GM19438 (cell line): ENCODE measurements around the gene GAL3ST1.
"Not testable (repeated sequence)": the region's sequence is repeated elsewhere in the genome, so short reads cannot be mapped to it uniquely, and the experiment has no call there.

Experiments used
- ATAC-seq: cut with Tn5 transposase; IDR thresholded peaks from one replicate; pipeline ENCODE4 v1.9.1; 2021; ENCODE audit warnings: low read depth; ENCODE audit not compliant: unreplicated experiment

GAL3ST1 gene

DNA sequence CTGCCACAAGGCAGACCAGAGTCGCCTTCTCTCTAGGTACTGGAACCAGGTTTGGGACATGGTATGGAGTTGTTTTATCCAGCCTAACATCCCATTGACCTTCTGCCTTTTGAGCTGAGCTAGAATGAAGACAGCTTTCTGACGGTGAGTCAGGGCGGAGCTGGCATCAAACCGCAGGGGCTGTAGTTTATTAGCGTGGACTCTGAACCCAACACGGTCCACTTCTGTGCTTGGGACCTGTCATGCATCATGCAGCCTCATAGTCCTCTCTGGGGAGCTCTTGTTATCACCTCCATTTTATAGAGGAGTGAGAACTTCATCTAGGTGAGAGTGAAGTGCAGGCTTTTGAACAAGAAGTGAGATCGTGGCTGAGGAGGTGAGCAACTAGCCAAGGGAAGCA, 8.3 kb downstream of the GAL3ST1 start:
- no peak for ATAC-seq

DNA sequence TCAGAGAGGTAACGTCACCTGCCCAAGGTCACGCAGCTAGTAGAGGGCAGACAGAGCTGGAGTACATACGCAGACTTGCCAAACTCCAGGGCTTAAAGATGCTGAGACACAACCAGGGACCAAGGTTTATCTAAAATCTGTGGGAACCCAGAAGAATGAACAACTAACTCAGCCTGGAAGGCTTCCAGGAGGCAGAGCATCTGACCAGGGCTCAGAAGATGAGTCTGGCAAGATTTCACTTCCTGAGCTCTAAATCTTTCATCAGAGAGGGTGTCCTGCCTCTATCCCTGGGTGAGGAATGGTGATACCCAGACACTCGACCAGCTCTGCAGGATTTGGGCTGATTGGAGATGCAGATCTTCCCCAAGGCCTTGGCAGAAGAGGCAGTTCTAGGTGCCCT, 9.1 kb downstream of the GAL3ST1 start:
- ATAC-seq, result no peak

DNA sequence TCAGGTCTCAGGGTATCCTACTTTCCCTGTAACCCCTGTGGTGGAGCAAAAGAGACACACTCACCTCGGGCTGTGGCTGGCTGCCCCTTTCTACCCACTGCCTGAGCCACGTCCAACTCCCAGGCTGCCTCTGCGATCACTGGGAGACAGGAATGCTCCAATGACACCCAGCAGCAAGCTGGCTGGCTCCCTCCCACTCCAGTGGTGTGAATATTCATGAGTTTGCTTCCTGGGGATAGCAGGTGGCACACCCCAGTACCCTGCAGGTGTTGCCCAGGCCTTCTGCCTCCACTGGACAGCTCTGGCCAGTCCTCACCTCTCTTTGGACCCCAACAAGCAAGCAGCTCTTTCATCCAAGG, 9.7 kb downstream of the GAL3ST1 start:
- no peak for ATAC-seq

DNA sequence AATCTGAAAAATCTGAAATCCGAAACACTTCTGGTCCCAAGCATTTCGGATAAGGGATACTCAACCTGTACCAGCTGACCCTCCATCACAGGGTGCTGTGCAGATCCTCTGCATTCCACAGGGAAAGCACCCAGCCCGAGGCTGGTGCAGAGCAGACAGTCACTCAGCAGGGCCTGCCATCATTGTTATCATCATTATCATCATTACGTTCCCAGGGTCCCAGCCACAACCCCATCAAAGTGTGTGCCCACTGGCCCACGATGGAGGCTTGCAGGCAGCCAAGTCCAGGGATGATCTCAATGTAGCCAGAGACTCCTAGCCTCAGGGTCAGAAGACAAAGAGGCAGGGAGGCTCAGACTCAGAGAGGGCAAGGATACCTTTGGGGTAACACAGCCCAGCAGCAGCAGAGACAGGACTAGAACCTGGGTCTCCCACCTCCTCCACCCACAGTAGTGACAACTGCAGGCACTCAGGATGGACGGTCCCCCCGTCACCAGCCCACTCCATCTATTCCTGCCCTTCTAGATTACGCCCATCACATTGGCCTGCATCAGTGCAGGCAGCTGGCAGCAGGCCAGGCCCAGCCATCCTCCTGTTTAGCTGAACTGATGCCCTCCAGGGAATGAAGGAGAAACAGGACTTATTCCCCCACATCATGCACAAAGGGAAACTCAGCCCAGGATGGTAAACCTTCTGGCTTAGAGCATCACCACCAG, 10.3 kb downstream of the GAL3ST1 start:
- ATAC-seq, result no peak

DNA sequence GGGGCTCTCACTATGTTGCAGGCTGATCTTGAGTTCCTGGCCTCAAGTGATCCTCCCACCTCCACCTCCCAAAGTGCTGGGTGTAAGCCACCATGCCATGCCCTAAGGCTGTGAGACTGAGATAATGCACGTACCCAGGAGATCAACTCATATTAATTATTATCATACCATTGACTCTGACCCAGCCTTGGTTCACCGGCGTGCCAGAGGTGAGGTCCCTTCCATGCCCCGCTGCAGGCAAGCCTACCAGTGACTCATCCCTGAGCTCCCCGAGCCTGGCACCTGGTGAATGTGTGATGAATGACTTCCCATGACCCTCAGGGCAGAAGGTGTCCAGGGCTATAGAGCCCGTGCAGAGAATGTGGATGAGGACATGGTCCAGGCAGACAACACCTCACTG, 12.1 kb downstream of the GAL3ST1 start:
- no peak for ATAC-seq

DNA sequence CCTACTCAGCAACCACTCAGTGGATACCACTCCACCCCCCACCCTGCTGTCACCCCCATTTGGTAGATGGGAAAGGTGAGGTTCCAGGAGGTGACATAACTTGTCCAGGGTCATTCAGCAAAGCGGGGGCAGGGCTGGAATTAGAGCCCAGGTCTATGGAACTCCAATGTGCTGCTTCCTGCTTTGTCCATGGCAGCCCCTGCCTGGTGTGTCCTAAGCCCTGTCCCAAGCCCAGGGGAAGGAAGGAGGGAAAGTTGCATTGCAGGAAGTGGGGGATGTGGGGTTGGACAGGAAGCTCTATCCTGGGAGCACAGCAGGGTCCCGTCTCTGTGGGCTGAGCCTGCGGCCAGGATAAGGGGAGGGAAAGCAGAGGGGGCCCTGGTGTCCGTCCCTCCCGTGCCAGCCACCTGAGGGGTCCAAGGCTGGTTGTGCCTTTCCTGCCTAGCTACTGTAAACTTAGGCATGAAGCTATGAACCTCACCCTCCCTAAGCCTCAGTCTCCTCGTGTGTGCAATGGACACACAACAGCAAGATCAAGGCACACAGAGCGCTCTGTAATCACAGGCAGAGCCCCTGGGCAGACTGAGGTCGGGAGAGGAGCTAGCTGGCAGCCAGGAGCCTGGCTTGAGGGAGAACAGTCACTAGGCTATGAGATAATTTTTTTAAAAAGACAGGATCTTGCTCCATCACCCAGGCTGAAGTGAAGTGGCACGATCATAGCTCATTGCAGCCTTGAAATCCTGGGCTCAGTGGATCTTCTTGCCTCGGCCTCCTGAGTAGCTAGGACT, 12.9 kb downstream of the GAL3ST1 start:
- ATAC-seq, result no peak

DNA sequence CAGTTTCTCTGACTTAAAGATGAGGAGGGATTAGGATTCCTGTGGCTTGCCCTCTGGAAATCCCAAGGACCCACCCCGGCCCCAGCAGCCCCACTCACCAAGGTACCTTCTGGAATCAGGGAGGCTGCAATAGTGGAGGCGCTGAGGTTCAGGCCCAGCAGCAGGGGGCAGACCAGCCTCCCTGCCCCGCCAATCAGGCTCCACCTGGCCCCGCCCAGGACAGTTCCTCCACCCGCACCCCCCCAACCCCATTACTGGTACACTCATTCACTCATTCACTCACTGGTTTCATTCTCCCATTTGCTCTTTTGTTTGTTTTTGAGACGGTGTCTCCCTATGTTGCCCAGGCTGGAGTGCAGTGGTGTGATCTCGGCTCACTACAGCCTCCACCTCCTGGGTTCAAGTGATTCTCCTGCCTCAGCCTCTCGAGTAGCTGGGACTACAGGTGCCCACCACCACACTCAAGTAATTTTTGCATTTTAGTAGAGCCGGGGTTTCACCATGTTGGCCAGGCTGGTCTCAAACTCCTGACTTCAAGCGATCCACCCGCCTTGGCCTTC, 13.7 kb downstream of the GAL3ST1 start:
- not testable (repeated sequence) for ATAC-seq

DNA sequence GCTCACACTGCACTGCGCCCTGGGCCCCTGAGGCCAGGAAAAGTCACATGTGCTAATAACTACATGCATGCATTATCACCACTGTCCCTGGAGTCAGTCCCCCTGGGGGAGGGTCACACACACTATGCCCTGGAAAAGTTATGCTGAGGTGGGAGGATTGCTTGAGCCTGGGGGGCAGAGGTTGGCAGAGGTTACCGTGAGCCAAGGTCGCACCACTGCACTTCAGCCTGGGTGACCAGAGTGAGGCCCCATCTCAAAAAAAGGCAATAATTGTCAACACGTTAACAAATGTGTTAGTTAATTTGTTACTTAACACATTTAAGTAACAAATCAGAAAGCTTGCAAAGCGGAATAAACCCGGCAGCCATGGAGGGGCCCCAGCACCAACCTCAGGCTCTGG, 14.6 kb downstream of the GAL3ST1 start:
- no peak for ATAC-seq

DNA sequence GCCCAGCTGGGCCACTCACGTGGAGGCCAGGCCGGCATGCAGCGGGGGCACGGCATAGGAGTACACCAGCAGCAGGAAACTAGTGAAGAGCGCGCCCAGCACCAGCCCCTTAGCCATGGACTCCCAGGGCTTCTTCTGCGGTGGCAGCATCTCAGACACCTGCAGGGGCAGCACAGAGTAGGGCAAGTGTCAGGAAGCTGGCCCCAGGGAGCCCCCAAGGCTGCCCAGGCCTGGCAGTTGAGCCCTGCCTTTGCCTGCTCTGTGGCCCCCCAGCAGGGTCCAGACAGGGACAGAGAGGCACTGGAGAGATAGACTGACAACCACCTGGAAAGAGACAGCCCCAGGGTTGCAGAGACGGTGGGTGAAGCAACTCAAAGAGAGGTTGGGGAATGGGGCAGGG, 17.2 kb downstream of the GAL3ST1 start:
- ATAC-seq, result no peak

DNA sequence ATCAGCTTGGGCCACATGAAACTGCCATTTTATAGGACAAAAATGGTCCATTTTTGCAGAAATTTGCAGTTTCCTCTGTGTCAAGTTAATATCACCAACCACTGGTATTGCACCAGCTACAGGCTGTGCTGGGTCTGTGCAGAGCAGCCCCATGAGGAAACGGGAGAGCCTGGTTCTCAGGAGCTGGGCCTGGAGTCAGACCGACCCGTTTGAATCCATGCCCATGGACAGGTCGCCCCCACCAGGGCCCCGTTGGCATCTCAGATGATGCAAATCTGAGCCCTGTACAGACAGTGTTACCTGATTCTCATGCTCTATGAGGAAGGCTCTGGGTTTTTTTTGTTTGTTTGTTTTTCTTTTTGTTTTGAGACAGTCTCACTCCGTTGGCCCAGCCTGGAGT, 18.1 kb downstream of the GAL3ST1 start:
- ATAC-seq, result no peak

DNA sequence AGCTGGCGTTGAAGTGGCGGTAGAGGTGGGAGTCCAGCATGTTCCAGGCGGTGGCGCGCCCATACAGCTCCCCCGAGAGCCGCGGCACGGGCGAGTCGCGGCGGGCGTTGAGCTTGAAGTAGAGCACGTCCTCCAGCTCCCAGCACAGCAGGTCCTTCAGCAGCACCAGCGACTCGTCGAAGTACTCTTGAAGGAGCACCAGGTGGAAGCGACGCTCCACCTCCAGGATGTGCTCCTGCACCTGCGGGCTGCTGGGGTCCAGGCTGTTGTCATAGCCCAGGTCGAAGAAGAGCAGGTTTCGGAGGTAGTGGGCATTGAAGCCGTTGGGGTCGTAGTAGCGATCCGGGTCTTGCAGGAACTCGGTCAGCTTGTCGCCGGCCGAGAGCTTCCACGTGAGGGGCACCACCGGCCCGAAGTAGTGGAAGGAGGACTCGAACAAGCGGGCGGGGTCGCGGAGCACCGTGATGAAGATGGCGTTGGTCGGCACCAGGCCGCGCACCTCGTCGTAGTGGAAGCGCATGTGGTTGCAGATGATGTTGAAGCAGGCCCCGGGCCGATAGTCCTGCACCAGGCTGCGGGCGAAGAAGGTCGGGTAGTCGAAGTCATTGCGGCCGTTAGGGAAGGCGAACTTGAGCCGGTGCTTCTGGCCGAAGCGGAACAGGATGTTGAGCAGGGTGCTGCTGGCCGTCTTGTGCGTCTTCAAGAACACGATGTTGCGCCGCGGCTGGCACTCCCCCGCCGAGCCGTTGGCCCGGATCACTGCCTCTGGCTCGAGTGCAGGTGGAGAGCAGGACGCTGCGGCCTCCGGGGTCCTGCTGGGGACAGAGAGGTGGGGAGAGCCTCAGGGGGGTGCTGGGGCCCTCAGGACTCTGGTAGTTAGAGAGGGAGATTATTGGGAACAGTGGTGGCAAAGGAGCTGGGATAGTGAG, 18.9 kb downstream of the GAL3ST1 start:
- ATAC-seq, result no peak

DNA sequence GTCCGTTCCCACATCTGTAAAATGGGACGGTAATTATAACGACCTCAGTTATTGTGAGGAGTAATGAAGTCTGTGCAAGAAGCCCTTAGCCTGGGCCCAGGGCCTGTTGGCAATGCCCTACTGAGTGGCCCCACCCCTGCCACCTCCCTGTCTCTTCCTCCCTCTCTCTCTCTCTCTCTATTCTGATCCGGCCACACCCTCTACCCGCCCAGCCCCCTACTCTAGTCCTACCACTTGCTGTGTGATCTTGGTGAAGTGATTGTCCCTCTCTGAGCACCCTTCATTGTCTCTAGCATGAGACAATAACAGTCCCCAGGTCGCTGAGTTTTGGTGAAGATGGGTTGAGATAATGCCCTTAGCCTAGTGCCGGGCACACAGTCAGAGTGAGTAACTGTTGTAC, 20.5 kb downstream of the GAL3ST1 start:
- no peak for ATAC-seq

DNA sequence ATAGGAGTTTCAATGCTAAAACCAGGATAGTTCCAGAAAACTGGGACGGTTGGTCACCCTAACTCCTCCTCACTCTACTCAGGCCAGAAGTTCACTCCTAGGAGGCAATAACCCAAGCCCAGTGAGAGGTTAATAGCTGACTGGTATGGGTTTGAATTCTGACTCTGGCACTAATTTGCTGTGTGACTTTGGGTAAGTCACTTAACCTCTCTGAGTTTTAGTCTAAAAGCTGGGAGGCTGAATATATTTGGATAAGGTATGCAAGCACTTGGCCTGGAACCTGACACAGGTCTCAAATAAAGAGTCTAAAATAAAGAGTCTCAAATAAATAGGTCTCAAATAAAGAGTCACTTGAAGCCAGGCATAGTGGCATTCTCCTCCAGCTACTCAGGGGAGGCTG, 21.7 kb downstream of the GAL3ST1 start:
- no peak for ATAC-seq

DNA sequence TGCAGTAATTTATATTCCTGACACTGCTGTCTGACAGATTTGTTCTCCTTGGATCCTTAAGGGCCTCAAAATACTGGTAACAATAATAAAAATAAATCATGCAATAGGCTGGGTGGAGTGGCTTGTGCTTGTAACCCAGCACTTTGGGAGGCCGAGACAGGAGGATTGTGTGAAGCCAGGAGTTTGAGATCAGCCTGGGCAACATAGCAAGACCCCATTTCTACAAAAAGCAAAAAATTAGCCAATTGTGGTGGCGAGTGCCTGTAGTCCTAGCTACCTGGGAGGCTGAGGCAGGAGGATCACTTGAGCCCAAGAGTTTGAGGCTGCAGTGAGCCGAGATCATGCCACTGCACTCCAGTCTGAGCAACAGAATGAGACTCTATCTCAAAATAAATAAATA, 22.7 kb downstream of the GAL3ST1 start:
- not testable (repeated sequence) for ATAC-seq

DNA sequence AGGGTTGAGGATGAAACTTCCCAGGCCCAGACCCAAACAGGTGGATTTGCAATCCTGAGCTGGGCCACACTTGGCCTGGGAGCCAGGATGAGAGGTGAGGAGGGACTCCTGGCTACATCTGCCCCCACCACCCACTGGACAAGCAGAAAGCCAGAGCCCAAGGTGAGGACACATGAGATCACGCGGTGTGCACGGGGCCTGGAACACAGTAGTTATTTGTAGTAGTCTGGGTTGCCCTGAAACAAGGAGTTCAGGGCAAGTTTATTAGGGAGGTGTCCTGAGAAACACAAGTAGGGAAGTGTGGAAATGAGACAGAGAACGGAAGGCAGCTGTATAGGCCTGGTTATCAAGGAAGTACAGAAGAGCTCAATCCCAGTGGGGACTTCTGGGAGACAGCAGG, 27.3 kb downstream of the GAL3ST1 start:
- ATAC-seq, result no peak

DNA sequence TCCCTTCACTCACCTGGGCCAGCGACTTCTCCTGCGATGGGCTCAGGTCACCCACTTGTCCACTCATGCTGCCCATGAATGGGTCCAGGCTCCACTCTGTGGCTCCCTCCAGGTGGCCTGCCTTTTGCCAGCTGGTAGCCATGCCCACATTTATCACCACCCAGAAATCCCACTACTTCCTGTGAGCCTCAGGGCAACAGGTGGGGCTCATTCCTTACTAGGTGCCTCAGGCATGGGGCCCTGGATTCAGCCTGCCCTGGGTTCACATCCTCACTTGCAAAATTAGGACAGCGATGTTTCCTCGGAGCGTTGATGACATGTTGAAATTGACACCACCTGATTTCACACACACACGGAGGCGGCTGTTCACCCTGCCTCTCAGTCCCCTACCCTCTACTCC, 27.8 kb downstream of the GAL3ST1 start, which contains the start of gene SEC14L6:
Gene SEC14L6 (minus strand): TSS at position 126 of the 400 bp plus-strand sequence. CDS start 59 bp downstream, at position 67.
- ATAC-seq, result no peak

DNA sequence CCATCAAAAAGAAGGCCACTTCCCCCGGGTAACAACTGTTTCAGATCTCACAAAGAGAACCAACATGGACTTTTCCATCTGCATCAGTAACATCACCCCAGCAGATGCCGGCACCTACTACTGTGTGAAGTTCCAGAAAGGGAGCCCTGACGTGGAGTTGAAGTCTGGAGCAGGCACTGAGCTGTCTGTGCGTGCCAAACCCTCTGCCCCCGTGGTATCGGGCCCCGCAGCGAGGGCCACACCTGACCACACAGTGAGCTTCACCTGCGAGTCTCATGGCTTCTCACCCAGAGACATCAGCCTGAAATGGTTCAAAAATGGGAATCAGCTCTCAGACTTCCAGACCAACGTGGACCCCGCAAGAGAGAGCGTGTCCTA, 31.7 kb downstream of the GAL3ST1 start:
- no peak for ATAC-seq

DNA sequence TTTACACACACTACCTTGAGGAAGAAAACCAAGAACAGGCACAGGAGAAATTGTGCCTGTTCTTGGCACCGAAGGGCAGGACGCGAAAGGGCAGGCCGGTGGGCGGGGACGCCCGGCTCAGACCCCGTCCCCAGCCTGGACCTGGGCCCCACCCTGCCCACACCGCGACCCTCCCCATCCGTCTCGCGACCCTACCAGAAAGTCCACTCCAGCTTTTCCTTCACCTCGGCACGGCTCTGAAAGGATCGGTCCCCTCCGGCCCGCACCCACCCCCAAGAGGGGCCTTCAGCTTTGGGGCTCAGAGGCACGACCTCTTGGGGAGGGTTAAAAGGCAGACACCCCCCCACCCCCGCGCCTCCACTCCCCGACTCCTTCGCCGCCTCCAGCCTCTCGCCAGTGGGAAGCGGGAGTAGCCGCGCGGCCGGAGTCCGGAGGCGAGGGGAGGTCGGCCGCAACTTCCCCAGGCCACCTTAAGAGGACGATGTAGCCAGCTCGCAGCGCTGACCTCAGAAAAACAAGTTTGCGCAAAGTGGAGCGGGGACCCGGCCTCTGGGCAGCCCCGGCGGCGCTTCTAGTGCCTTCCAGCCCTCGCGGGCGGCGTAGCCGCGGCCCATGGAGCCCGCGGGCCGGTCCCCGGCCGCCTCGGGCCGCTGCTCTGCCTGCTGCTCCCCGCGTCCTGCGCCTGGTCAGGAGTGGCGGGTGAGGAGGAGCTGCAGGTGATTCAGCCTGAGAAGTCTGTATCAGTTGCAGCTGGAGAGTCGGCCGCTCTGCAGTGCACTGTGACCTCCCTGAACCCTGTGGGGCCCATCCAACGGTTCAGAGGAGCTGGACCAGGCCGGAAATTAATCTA, 32.3 kb downstream of the GAL3ST1 start:
- no peak for ATAC-seq

DNA sequence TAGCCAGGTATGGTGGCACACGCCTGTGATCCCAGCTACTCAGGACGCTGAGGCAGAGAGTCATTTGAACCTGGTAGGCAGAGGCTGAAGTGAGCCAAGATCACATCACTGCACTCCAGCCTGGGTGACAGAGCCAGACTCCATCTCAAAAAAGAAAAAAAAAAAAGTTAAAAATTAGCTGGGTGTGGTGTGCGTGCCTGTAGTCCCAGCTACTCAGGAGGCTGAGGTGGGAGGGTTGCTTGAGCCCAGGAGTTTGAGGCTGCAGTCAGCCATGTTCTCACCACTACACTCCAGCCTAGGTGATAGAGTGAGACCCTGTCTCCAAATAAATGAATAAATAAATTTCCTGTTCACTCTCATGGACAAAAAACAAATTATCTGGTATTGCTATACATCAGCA, 33.0 kb downstream of the GAL3ST1 start:
- not testable (repeated sequence) for ATAC-seq

DNA sequence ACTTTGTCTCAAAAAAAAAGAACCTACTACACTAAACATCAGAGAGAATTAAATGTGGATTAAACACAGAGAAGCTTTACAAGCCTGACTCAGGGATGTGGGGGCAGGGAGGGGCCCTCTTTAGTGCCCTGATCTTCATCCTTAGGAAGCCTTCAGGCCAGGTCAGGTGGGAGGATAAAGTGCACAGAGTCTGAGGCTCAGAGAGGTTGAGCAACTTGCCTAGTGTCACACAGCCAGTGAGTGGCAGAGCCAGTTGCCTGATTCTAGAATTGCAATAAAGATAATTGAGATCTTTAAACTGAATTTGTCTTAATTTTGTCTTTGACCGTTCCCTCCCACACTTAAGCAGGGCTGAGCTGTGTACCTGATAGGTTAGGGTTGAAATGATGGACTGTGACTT, 35.1 kb downstream of the GAL3ST1 start:
- ATAC-seq, result no peak
